Measurements from ENCODE around the gene PLCB3.

Gene PLCB3

GRCh38 chr11:64223001-64223651 lies 28.2 kb upstream of the PLCB3 start:
- DNase-seq = no peak

- no peak for DNase-seq
These were observed 27.0 kb upstream of the PLCB3 start for GRCh38 chr11:64224151-64224890.

- no peak for DNase-seq
These were observed 26.3 kb upstream of the PLCB3 start for GRCh38 chr11:64224891-64225607.

GRCh38 chr11:64225608-64226506 lies 25.5 kb upstream of the PLCB3 start, which contains the start of the genes NUDT22 and TRPT1:
TSS of gene NUDT22 (plus strand) at chr11:64226274. CDS start at chr11:64226653, 379 bp downstream.
TSS of gene TRPT1 (minus strand) at chr11:64226186. CDS start at chr11:64225860, 326 bp downstream.
- peak; percentile 88 for DNase-seq

- peak; percentile 53 for DNase-seq
These were observed 24.8 kb upstream of the PLCB3 start for GRCh38 chr11:64226507-64227051.

GRCh38 chr11:64227405-64227956 lies 23.8 kb upstream of the PLCB3 start:
- no peak for DNase-seq

GRCh38 chr11:64229090-64229743 lies 22.1 kb upstream of the PLCB3 start:
- no peak for DNase-seq

GRCh38 chr11:64229744-64230170 lies 21.6 kb upstream of the PLCB3 start:
- no peak for DNase-seq

- DNase-seq = peak; percentile 98
These were observed 21.0 kb upstream of the PLCB3 start, which contains the start of gene DNAJC4 for GRCh38 chr11:64230171-64230984. TSS of gene DNAJC4 (plus strand) at chr11:64230548. CDS start at chr11:64230855, 307 bp downstream.

GRCh38 chr11:64230985-64231365 lies 20.4 kb upstream of the PLCB3 start:
- DNase-seq = no peak

- DNase-seq = no peak
These were observed 19.8 kb upstream of the PLCB3 start for GRCh38 chr11:64231546-64231945.

- no peak for DNase-seq
These were observed 19.0 kb upstream of the PLCB3 start for GRCh38 chr11:64232182-64232966.

- no peak for DNase-seq
These were observed 18.4 kb upstream of the PLCB3 start for GRCh38 chr11:64232967-64233315.

GRCh38 chr11:64233913-64234586 lies 17.3 kb upstream of the PLCB3 start, which contains the start of gene VEGFB:
TSS of gene VEGFB (plus strand) at chr11:64234584. CDS start at chr11:64234834, 250 bp downstream.
- DNase-seq = peak; percentile 58

GRCh38 chr11:64234647-64235379 lies 16.5 kb upstream of the PLCB3 start:
- no peak for DNase-seq

GRCh38 chr11:64235437-64236161 lies 15.7 kb upstream of the PLCB3 start:
- DNase-seq = no peak

GRCh38 chr11:64237484-64237951 lies 13.8 kb upstream of the PLCB3 start:
- peak; percentile 93 for DNase-seq

Measured in NCI-H1092 (cell line).